Calu3 (cell line): Measurements from ENCODE around the gene ACACA. TPM values are rescaled to one million over a fixed set of nuclear protein-coding genes. Genes with fewer than 3 reads are reported as not detected.

Experiments used
- BruUV-seq: library from RNA; stranded (reverse); fragments of 400-500 nt; replicated peaks from 2 replicates; lab custom pipeline; 2021; lab: Mats Ljungman, UMichigan
- CTCF ChIA-PET: fragments of 300-600 bp; sonication (Branson Sonifier 250); formaldehyde crosslinking; loops from one replicate; lab custom pipeline; 2022; ENCODE audit warnings: antibody characterized with exemption; lab: Charles Lee
- DNase-seq: peaks from one replicate; pipeline ENCODE4 v3.0.0; 2022
- H3K27ac Mint-ChIP-seq: one replicate; pipeline ENCODE4 v1.8.0; 2022; ENCODE audit warnings: mixed read lengths; ENCODE audit not compliant: unreplicated experiment
- H3K27me3 Mint-ChIP-seq: one replicate; pipeline ENCODE4 v1.8.0; 2022; ENCODE audit warnings: mixed read lengths; ENCODE audit not compliant: unreplicated experiment
- H3K36me3 Mint-ChIP-seq: one replicate; pipeline ENCODE4 v1.8.0; 2022; ENCODE audit warnings: mild to moderate bottlenecking, moderate library complexity, mixed read lengths; ENCODE audit not compliant: insufficient read depth, unreplicated experiment
- H3K4me1 Mint-ChIP-seq: one replicate; pipeline ENCODE4 v1.8.0; 2022; ENCODE audit warnings: mild to moderate bottlenecking, low read depth, mixed read lengths; ENCODE audit not compliant: unreplicated experiment
- H3K4me3 Mint-ChIP-seq: one replicate; pipeline ENCODE4 v1.8.0; 2022; ENCODE audit warnings: mild to moderate bottlenecking, low read depth, moderate library complexity, mixed read lengths; ENCODE audit not compliant: unreplicated experiment
- H3K9me3 Mint-ChIP-seq: one replicate; pipeline ENCODE4 v1.8.0; 2022; ENCODE audit warnings: low read depth, mixed read lengths; ENCODE audit not compliant: unreplicated experiment
- intact Hi-C: fragments of 100-400 bp; cut with micrococcal nuclease; formaldehyde crosslinking; loops from one replicate; pipeline ENCODE4 v1.10.0; 2022; ENCODE audit not compliant: unreplicated experiment
- total RNA-seq: library from RNA; stranded (reverse); gene quantifications from 2 replicates; pipeline ENCODE4 v1.2.3, GENCODE V29; 2022
- TF ChIP-seq, protein P1 (sequence below): fragments of 200-600 bp; IDR thresholded peaks from one replicate; pipeline ENCODE4 v1.8.0; 2022; ENCODE audit warnings: antibody characterized with exemption; ENCODE audit not compliant: unreplicated experiment

The ACACA gene
- total RNA-seq, 1 experiment from 2014 or later: 392 TPM

DNA sequence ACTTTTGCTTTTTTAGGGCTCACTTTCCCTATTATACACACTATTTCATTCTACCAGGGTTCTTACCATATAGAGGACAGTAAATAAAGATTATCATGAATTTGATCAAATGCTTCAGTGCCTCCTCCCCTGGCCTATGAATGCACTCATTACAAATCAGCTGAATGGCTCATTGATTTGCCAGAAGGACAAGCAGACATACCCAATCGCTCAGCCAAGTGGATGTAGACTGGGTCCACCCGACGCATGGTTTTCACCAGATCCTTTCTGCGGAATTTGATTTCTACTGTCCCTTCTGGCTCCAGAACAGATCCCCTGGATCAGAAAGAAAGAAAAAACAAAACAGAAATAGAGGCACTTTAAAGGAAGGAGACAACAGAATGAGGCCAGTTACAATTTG is 295.3 kb downstream of the ACACA start:
- TF ChIP-seq, protein P1, sequence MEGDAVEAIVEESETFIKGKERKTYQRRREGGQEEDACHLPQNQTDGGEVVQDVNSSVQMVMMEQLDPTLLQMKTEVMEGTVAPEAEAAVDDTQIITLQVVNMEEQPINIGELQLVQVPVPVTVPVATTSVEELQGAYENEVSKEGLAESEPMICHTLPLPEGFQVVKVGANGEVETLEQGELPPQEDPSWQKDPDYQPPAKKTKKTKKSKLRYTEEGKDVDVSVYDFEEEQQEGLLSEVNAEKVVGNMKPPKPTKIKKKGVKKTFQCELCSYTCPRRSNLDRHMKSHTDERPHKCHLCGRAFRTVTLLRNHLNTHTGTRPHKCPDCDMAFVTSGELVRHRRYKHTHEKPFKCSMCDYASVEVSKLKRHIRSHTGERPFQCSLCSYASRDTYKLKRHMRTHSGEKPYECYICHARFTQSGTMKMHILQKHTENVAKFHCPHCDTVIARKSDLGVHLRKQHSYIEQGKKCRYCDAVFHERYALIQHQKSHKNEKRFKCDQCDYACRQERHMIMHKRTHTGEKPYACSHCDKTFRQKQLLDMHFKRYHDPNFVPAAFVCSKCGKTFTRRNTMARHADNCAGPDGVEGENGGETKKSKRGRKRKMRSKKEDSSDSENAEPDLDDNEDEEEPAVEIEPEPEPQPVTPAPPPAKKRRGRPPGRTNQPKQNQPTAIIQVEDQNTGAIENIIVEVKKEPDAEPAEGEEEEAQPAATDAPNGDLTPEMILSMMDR: no peak
- Mint-ChIP-seq H3K36me3 (peaks cover 46% of the 10 kb centered on the region), H3K4me1 (no peaks in the 10 kb centered on the region), H3K4me3 (no peak overlapping the region), H3K27ac (no peak overlapping the region), H3K27me3 (no peaks in the 10 kb centered on the region), H3K9me3 (no peaks in the 10 kb centered on the region)
- intact Hi-C loops: no loop called here
- no TSS peak for BruUV-seq
- CTCF ChIA-PET: interaction anchor here (0.5 to 1.2 kb wide), 2 partner anchors 63 to 1282 kb away, joined by 3 to 4 read pairs; no protein-coding TSS in a partner anchor
- DNase-seq: no peak

DNA sequence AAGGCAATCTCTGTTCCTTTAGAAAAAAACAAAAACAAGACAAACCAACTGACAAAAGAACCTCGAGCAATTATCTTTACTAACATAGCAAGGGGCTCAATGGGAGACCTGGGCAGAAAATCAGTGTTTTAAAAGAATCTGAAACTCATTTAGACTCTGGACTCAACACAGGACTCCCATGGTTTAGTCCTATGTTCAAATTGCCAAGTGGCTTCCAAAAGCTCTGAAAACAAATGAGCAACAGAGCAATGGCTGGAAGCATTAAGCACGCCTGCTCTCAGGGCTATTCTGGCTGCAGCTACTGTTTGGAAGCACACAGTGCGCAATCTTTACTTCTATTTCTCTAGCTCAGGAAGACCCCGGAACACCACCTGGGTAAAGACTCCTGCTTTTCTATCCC is 295.9 kb downstream of the ACACA start:
- Mint-ChIP-seq H3K4me3 (no peak overlapping the region), H3K4me1 (no peaks in the 10 kb centered on the region), H3K27ac (no peak overlapping the region), H3K36me3 (peaks cover 42% of the 10 kb centered on the region), H3K9me3 (no peaks in the 10 kb centered on the region), H3K27me3 (no peaks in the 10 kb centered on the region)
- no peak for DNase-seq
- no TSS peak for BruUV-seq
- CTCF ChIA-PET: interaction anchor here (0.5 to 1.2 kb wide), 2 partner anchors 63 to 1283 kb away, joined by 3 to 4 read pairs; no protein-coding TSS in a partner anchor
- intact Hi-C loops: no loop called here
- TF ChIP-seq, protein P1: no peak

DNA sequence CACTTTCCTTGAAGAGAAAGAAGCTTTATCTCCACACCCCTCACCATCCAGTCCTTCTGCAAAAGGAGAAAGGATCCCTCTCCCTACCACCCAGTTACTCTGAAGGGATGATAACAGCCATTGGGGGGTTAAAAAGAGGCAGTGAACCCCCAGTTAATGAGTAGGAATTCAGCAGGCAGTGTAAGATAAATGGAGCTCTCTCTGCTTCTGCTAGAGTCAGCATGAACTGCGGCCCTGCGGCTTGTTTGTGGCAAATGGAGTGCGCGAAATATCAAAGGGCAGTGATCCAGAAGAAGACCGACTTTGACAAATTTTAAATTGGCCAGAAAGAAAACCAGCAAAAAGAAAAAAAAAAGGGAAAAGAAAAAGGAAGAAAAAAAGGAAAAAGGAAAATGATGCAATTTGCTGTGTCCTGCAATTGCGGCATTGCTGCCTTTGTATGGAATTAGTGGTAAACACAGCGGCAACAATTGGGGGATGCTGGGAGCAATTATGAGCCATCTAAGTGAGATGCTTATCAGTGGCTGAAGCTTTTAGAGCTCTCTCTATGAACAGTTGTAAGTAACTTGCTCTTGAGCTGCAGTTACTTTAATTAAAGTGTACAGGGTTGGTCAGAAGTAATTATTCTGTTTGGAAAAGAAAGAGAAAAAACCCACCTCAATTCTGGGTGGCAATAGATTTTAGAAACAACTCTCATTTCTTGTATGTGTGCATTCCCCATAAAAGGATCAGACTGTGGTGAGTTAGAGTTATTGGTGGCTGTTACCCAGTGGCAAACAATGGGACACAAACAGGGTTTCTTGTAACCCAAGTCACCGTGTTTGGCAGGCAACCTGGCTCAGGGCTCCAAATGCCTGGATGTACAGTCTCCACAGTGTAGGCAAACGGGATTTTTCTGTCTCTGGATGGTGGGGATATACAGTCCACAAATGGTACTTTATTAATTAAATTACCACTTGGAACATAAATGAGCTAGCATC is 296.6 kb downstream of the ACACA start:
- Mint-ChIP-seq H3K4me1 (no peaks in the 10 kb centered on the region), H3K27me3 (no peaks in the 10 kb centered on the region), H3K27ac (no peak overlapping the region), H3K4me3 (no peak overlapping the region), H3K36me3 (peaks cover 46% of the 10 kb centered on the region), H3K9me3 (no peaks in the 10 kb centered on the region)
- TF ChIP-seq, protein P1: no peak
- no peak for DNase-seq
- CTCF ChIA-PET: interaction anchor here (1.0 kb wide), 2 partner anchors 42 to 509 kb away, joined by 3 to 4 read pairs; partner anchors contain the start of gene MRM1
- intact Hi-C loops: no loop called here
- BruUV-seq: no TSS peak

DNA sequence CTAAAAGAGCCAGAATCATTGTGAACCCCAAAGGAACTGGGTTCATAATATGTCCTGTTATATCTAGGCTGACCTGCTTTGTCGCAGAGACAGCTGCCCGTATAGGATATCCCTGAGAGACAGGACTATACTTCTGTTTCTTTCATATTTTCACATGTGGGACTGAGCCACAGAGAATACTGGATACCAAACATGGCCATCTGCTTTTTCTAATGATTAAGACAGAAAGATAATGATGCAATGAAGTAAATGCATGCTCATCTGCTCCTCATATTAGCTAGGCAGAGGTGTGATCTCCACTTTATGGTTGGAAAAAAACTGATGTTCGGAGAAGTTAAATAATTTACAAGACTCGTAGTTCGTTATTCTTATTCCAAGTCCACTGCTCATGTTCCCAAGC is 297.5 kb downstream of the ACACA start:
- TF ChIP-seq, protein P1: no peak
- no peak overlapping the region for H3K4me3 Mint-ChIP-seq
- no peak overlapping the region for H3K27ac Mint-ChIP-seq
- intact Hi-C loops: no loop called here
- no peaks in the 10 kb centered on the region for H3K4me1 Mint-ChIP-seq
- BruUV-seq: no TSS peak
- DNase-seq: no peak
- no peaks in the 10 kb centered on the region for H3K9me3 Mint-ChIP-seq
- CTCF ChIA-PET: interaction anchor here (1.0 kb wide), 2 partner anchors 42 to 508 kb away, joined by 3 to 4 read pairs; partner anchors contain the start of gene MRM1
- H3K36me3 Mint-ChIP-seq: peaks cover 54% of the 10 kb centered on the region
- H3K27me3 Mint-ChIP-seq: no peaks in the 10 kb centered on the region
